Peyer's patch (tissue), 4 donors: ENCODE measurements around the gene LEPR.

Experiments used
- CTCF ChIP-seq, 6 experiments: fragments of 450-650 bp in 4 of 6; fragments of 200-600 bp in 2 of 6; sonication (generic) in 1 of 6; IDR thresholded peaks; one replicate each; pipeline ENCODE4 v1.5.1; 2017 to 2019; ENCODE audit warnings: antibody characterized with exemption in 6 of 6, mild to moderate bottlenecking in 3 of 6, moderate library complexity in 1 of 6
- POLR2A ChIP-seq, 2 donors: fragments of 450-650 bp; IDR thresholded peaks; one replicate each; pipeline ENCODE4 v1.5.1; 2017; ENCODE audit warnings: antibody characterized with exemption in 2 of 2, mild to moderate bottlenecking in 2 of 2, moderate library complexity in 2 of 2

GRCh38 chr1:65412256-65412983 lies 8.0 kb upstream of the LEPR start:
- TF ChIP-seq POLR2A (IDR thresholded peaks at IDR 0.05) (no peak), CTCF (IDR thresholded peaks at IDR 0.05) (no peak)
